OCI-M2 (cell line): ENCODE measurements around the gene UNC5B.
"Not testable (repeated sequence)": the region's sequence is repeated elsewhere in the genome, so short reads cannot be mapped to it uniquely, and the experiment has no call there.

ENCODE experiments used
- DNase-seq: peaks from one replicate; lab custom pipeline; 2025; ENCODE audit not compliant: unreplicated experiment; lab: John Stamatoyannopoulos, UW

UNC5B gene

DNA sequence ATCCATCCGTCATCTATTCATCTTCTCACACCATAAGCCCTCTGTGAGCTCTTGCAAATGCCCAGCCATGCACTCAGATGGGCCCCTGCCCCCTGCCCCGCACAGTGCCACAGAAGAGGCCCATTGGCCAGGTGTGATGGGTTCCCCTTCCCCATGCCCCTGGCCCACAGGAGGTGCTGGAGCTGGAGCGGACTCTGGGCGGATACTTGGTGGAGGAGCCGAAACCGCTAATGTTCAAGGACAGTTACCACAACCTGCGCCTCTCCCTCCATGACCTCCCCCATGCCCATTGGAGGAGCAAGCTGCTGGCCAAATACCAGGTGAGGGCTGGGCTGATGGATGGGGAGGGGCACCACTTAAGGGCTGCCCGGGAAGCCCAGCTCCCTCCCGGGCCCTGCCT, 83.3 kb downstream of the UNC5B start:
- DNase-seq = no peak

GRCh38 chr10:71296086-71296485, 83.7 kb downstream of the UNC5B start:
- DNase-seq = no peak

- not testable (repeated sequence) for DNase-seq
Measured at GRCh38 chr10:71296811-71297210, 84.4 kb downstream of the UNC5B start.

DNA sequence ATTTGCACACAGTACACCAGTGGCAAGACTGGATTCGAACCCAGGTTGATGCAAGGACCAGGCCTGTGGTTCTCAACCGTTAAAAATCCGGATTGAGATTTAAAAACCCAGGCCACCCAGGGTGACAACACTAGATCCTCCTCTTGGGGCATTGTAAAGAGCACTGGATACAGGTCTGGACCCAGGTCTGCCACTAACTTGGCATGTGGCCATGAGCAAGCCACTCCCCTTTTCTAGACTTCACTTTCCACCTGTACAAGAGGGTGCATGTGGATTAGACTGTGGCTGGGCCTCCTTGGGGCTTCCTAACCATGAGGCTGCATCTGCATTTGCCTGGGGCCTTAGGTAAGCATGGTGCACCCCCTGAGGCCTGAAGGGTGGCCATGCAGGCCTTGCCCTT, 85.0 kb downstream of the UNC5B start:
- DNase-seq = no peak

DNA sequence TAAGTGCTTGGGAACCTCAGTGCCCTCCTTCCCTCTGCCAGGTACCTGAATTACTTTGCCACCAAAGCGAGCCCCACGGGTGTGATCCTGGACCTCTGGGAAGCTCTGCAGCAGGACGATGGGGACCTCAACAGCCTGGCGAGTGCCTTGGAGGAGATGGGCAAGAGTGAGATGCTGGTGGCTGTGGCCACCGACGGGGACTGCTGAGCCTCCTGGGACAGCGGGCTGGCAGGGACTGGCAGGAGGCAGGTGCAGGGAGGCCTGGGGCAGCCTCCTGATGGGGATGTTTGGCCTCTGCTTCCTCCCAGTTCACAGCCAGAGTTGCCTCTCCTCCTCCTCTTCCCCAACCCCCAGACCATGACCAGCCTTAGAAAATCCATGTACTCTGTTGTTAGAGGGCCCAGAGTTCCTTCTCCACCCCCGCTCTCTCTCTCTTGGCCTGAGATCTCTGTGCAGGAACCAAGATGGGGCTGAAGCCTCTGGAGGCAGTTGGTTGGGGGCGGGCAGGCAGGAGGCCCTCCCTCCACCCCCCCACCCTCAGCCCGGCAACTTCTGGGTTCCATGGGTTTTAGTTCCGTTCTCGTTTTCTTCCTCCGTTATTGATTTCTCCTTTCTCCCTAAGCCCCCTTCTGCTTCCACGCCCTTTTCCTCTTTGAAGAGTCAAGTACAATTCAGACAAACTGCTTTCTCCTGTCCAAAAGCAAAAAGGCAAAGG, 86.9 kb downstream of the UNC5B start:
- DNase-seq = no peak

GRCh38 chr10:71300555-71301370, 88.4 kb downstream of the UNC5B start:
- no peak for DNase-seq

DNA sequence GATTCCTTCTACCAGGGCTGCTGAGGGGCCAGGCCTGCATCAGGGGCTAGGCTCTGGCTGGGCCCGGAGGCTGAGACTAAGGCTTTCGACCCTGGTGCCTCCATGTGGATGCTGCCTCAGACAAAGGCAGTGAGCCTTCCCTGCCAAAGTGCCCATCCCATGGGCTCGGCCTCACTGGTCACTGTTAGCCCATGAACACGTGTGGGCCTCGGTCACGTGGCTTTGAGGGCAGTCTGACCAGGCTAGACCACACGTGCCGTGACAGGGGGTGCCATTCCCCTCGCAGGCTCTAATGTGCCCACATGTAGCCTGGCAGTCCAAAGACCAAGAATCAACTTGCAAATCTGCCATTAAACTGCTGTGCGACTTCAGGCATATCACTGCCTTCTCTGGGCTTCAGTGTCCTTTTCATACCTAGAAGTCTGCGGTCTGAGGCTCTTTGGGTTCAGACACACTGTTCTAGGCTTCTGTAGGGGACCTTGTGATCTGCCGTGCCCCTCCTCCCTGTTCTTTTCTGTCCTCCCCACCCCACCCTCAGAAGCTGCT, 89.1 kb downstream of the UNC5B start:
- DNase-seq = no peak

GRCh38 chr10:71302451-71302850, 90.1 kb downstream of the UNC5B start:
- no peak for DNase-seq

GRCh38 chr10:71302874-71303568, 90.7 kb downstream of the UNC5B start:
- DNase-seq = no peak

- DNase-seq = no peak
Measured at GRCh38 chr10:71303569-71303907, 91.2 kb downstream of the UNC5B start.

DNA sequence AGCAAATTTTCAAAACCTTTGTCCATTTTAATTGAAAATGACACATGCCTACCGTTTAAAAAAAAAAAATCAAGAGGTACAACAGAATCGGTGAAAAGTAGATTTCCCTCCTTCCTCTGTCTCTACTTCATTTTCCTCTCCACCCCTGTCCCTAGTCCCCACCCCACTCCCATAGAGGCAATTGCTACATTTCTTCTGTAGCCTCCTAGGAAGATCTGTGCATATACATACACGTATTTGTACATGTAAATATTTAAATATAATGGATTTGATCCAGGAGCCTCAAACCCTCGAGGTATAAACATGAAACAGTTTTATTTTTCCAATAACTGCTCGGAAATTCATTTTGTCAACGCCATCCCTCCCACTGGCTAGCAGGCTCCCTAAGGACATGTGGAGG, 92.5 kb downstream of the UNC5B start:
- no peak for DNase-seq

- DNase-seq = no peak
Measured at GRCh38 chr10:71306979-71307378, 94.6 kb downstream of the UNC5B start.

GRCh38 chr10:71307469-71308085, 95.2 kb downstream of the UNC5B start:
- no peak for DNase-seq

- no peak for DNase-seq
Measured at GRCh38 chr10:71308244-71308643, 95.9 kb downstream of the UNC5B start.

GRCh38 chr10:71308985-71309384, 96.6 kb downstream of the UNC5B start:
- DNase-seq = no peak

GRCh38 chr10:71309919-71310318, 97.5 kb downstream of the UNC5B start:
- no peak for DNase-seq

DNA sequence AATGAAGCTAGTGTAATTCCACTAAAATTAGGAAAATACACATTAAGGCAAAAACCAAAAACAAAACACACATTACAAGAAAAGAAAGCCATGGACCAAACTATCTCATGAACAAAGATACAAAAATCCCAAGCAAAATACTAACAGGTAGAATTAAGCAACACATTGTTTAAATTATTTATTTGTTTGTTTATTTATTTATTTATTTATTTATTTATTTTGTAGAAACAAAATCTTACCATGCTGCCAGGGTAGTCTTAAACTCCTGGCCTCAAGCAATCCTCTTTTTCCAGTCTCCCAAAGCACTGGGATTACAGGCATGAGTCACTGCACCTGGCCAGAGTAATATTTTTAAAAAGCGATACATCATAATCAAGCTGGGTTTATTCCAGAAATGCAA, 99.8 kb downstream of the UNC5B start:
- no peak for DNase-seq

DNA sequence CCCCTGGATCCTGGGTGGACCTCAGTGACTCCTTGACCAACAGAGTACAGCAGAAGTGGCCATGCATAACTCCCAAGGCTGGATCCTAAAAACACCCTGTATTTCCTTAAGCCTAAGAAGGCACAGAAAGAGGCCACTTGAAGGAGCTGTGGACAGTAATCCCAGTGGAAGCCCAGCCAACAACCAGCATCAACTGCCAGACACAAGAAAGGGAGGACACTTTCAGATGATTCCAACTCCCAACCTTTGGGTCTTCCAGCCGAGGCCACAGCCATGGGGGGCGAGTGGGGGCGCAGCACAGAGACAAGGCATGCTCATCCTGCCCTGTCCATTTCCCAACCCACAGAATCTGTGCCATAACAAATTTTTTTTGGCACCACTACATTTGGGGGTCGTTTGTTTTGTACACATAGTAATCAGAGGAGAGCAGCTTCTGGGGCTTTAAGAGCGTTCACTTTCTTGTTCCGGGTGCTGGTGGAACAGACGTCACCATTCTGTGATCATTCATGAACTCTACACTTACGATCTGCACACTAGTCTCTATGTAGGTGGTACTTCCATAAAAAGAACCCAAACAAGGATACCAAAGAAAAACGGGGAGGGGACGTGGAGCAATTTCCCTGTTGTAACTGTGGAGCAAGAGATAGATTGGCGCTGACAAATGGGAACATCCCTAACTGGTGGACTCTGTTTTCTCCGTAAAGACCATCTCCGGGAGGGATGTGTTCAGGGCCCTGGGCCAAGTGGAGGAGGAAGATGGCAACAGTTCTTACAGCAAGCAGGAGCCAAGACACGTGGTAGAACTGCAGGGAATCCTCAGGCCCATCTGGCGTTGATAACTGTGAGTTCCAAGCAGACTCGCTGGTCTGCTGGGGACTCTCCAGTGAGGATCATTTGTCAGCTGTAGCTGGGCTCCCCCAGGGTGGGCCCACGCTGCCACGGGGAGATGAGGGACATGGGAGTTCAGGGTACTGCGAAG, 100.7 kb downstream of the UNC5B start:
- DNase-seq = no peak

DNA sequence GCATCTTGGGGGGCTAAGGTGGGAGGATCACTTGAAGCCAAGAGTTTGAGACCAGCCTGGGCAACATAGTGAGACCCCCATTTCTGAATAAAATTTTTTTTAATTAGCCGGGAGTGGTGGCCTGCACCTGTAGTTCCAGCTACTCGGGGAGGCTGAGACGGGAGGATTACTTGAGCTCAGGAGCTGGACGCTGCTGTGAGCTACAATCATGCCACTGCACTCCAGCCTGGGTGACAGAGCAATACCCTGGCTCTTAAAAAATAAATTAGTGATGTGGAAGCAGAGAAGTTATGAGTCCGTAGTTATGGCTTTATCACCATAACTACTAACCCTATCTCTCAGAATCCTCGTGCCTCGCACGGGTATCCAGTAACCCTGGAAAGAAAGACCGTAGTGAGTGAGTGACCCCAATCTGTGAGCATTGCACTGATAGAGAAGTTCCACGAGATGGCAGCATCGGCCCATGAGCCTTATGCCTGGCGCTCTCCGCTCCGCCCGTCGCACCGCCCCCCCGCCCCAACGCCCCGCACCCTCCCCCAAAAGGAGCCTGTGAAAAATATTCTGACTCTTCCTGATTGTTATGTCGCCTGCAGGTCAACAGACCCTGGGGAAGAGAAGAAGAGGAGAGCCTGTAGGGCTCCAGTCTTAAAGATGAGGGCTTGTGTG, 101.8 kb downstream of the UNC5B start:
- DNase-seq = no peak
